Measurements from ENCODE around the gene STK32B.

Gene STK32B

GRCh38 chr4:5134620-5135019 lies 83.3 kb downstream of the STK32B start:
- no peak for TF ChIP-seq CEBPB (IDR thresholded peaks at IDR 0.05)
- no peak for TF ChIP-seq FOXM1 (IDR thresholded peaks at IDR 0.05; ENCODE audit: borderline replicate concordance, low read depth)
- TF ChIP-seq REST (IDR thresholded peaks at IDR 0.05; ENCODE audit: low read depth), result no peak
- no peak for TF ChIP-seq NFIC (IDR thresholded peaks at IDR 0.05)
- no peak for TF ChIP-seq TCF12 (IDR thresholded peaks at IDR 0.05; ENCODE audit: low read depth)
- no peak for TF ChIP-seq TEAD4 (IDR thresholded peaks at IDR 0.05)
- TF ChIP-seq USF1 (IDR thresholded peaks at IDR 0.05), result no peak
- no peak for TF ChIP-seq MAX (IDR thresholded peaks at IDR 0.05)
- no peak for TF ChIP-seq RAD21 (IDR thresholded peaks at IDR 0.05; ENCODE audit: low read depth)
- no peak for TF ChIP-seq CREB1 (IDR thresholded peaks at IDR 0.05; ENCODE audit: low read depth)

GRCh38 chr4:5137226-5137625 lies 85.9 kb downstream of the STK32B start:
- TF ChIP-seq EGR1 (IDR thresholded peaks at IDR 0.05), result no peak
- no peak for TF ChIP-seq EP300 (IDR thresholded peaks at IDR 0.05; ENCODE audit: borderline replicate concordance)
- no peak for TF ChIP-seq NFIC (IDR thresholded peaks at IDR 0.05)
- no peak for TF ChIP-seq CEBPB (IDR thresholded peaks at IDR 0.05)
- TF ChIP-seq FOXM1 (IDR thresholded peaks at IDR 0.05; ENCODE audit: borderline replicate concordance, low read depth), result no peak
- no peak for TF ChIP-seq TCF12 (IDR thresholded peaks at IDR 0.05; ENCODE audit: low read depth)
- TF ChIP-seq REST (IDR thresholded peaks at IDR 0.05; ENCODE audit: low read depth), result no peak
- TF ChIP-seq USF1 (IDR thresholded peaks at IDR 0.05), result no peak
- TF ChIP-seq TAF1 (IDR thresholded peaks at IDR 0.05; ENCODE audit: low read depth), result no peak
- TF ChIP-seq RAD21 (IDR thresholded peaks at IDR 0.05; ENCODE audit: low read depth), result no peak
- TF ChIP-seq MAX (IDR thresholded peaks at IDR 0.05), result no peak
- no peak for TF ChIP-seq TEAD4 (IDR thresholded peaks at IDR 0.05)
- TF ChIP-seq ZBTB7A (IDR thresholded peaks at IDR 0.05; ENCODE audit: low read depth), result no peak
- TF ChIP-seq CREB1 (IDR thresholded peaks at IDR 0.05; ENCODE audit: low read depth), result no peak
- TF ChIP-seq YY1 (IDR thresholded peaks at IDR 0.05; ENCODE audit: low read depth), result no peak

GRCh38 chr4:5137927-5138326 lies 86.6 kb downstream of the STK32B start:
- TF ChIP-seq ZBTB7A (IDR thresholded peaks at IDR 0.05; ENCODE audit: low read depth) (no peak), TEAD4 (IDR thresholded peaks at IDR 0.05) (no peak), MAX (IDR thresholded peaks at IDR 0.05) (no peak), EP300 (IDR thresholded peaks at IDR 0.05; ENCODE audit: borderline replicate concordance) (no peak), TCF12 (IDR thresholded peaks at IDR 0.05; ENCODE audit: low read depth) (no peak), FOXM1 (IDR thresholded peaks at IDR 0.05; ENCODE audit: borderline replicate concordance, low read depth) (no peak)

- no peak for TF ChIP-seq EGR1 (IDR thresholded peaks at IDR 0.05)
- no peak for TF ChIP-seq REST (IDR thresholded peaks at IDR 0.05; ENCODE audit: low read depth)
- no peak for TF ChIP-seq NFIC (IDR thresholded peaks at IDR 0.05)
- TF ChIP-seq FOXM1 (IDR thresholded peaks at IDR 0.05; ENCODE audit: borderline replicate concordance, low read depth), result no peak
- TF ChIP-seq TAF1 (IDR thresholded peaks at IDR 0.05; ENCODE audit: low read depth), result no peak
- TF ChIP-seq CREB1 (IDR thresholded peaks at IDR 0.05; ENCODE audit: low read depth), result no peak
- no peak for TF ChIP-seq YY1 (IDR thresholded peaks at IDR 0.05; ENCODE audit: low read depth)
- TF ChIP-seq EP300 (IDR thresholded peaks at IDR 0.05; ENCODE audit: borderline replicate concordance), result no peak
- TF ChIP-seq TCF12 (IDR thresholded peaks at IDR 0.05; ENCODE audit: low read depth), result no peak
- TF ChIP-seq CEBPB (IDR thresholded peaks at IDR 0.05), result no peak
- TF ChIP-seq USF1 (IDR thresholded peaks at IDR 0.05), result no peak
- TF ChIP-seq TEAD4 (IDR thresholded peaks at IDR 0.05), result no peak
- TF ChIP-seq RAD21 (IDR thresholded peaks at IDR 0.05; ENCODE audit: low read depth), result no peak
- no peak for TF ChIP-seq ZBTB7A (IDR thresholded peaks at IDR 0.05; ENCODE audit: low read depth)
These were observed 87.1 kb downstream of the STK32B start for GRCh38 chr4:5138389-5138788.

All from Ishikawa (cell line).